K562 treated with DMSO at 1 percent for 48 hours (cell line): Measurements from ENCODE around the gene CENPVL1. TPM values are rescaled to one million over a fixed set of nuclear protein-coding genes. Genes with fewer than 3 reads are reported as not detected.

ENCODE experiments used
- total RNA-seq: library from RNA; unstranded; fragments of 300-600 nt; gene quantifications from 2 replicates; pipeline ENCODE4 v1.2.3, GENCODE V29; 2022; ENCODE audit warnings: low replicate concordance; ENCODE audit errors: extremely low read depth

The CENPVL1 gene
- not detected in 2 replicates for total RNA-seq

DNA sequence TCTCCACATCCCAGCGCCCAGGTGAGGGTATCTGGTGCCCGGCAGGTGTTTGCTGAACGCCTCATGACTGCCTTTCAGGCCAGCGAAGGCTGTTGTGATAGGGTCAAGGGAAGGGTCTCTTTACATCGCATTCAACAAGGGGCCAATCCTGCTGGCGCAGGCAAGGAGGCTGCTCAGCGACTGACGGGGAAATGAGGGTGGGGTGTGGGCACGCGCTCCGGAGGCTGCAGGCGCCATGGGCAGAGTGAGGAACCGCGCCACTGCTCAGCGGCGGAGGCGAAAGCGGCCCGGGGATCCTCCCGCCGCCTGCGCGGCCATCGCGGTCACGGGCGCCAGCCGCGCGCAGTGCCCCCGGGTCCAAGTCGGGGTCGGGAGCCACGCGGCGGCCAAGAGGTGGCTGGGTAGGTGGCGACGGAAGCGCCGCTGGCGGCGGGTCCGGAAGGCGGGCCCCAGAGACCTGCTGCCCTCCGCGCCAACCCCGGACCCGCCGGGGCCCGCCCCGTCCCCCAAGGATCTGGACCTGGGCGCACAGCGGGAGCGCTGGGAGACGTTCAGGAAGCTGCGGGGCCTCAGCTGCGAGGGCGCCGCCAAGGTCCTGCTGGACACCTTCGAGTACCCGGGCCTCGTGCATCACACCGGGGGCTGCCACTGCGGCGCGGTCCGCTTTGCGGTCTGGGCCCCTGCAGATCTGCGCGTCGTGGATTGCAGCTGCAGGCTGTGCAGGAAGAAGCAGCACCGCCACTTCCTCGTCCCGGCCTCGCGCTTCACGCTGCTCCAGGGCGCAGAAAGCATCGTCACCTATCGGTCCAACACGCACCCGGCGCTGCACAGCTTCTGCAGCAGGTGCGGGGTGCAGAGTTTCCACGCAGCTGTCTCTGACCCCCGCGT, at the start of gene CENPVL1:
TSS of gene CENPVL1 (plus strand) at position 236 of the 888 bp plus-strand sequence. CDS start at position 236, 0 bp downstream.

GRCh38 chrX:51682720-51683062, 27.6 kb upstream of the CENPVL1 start, which contains the start of gene CENPVL2:
Gene CENPVL2, minus strand, starts transcription at chrX:51682831. Its CDS starts 0 bp downstream, at chrX:51682831.

DNA sequence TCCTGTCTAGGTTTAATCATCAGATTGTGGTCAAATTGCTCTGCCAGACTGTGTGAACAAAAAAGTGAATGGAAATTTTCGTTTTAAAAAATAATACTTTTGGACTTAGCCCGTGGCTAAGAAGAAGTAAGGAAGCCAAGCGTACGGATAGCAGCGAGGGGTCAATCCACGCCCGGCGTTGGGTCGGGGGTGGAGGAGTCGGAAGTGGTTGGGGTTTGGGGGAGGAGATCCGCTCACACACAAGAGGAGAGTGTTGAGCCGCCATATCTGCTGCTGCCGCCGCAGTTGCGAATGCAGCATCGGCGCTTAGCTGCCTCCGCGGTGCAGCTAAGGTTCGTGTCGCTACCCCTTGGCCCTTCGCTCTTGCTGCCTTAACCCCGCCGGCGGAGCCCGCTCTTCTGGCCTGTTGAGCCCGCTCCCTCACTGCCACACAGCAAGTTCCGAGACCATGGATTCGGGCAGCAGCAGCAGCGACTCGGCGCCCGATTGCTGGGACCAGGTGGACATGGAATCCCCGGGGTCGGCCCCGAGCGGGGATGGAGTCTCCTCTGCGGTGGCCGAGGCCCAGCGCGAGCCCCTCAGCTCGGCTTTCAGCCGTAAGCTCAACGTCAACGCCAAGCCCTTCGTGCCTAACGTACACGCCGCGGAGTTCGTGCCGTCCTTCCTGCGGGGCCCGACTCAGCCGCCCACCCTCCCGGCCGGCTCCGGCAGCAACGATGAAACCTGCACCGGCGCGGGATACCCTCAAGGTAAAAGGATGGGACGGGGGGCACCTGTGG, 33.1 kb downstream of the CENPVL1 start, which contains the start of gene GSPT2:
TSS of gene GSPT2 (plus strand) at position 264 of the 779 bp plus-strand sequence. CDS start at position 449, 185 bp downstream.

Other genes starting within 250 kb of the CENPVL1 start
- not detected in 2 replicates for gene NUDT11, start 213.9 kb upstream of the CENPVL1 start, total RNA-seq
- not detected in 2 replicates for gene CENPVL3, start 91.6 kb upstream of the CENPVL1 start, total RNA-seq
- not detected in 2 replicates for gene CENPVL2, start 27.7 kb upstream of the CENPVL1 start, total RNA-seq
- gene GSPT2, start 32.9 kb downstream of the CENPVL1 start, total RNA-seq, result not detected in 2 replicates
- gene MAGED1, start 183.1 kb downstream of the CENPVL1 start, total RNA-seq, result not detected in 2 replicates